Fibroblast of skin of scalp (primary cell): Measurements from ENCODE around the gene SPTBN4.
"Not testable (repeated sequence)": the region's sequence is repeated elsewhere in the genome, so short reads cannot be mapped to it uniquely, and the experiment has no call there.

Experiments used
- DNase-seq: peaks from one replicate; pipeline ENCODE4 v3.0.0-alpha.2; 2013

SPTBN4 gene

DNA sequence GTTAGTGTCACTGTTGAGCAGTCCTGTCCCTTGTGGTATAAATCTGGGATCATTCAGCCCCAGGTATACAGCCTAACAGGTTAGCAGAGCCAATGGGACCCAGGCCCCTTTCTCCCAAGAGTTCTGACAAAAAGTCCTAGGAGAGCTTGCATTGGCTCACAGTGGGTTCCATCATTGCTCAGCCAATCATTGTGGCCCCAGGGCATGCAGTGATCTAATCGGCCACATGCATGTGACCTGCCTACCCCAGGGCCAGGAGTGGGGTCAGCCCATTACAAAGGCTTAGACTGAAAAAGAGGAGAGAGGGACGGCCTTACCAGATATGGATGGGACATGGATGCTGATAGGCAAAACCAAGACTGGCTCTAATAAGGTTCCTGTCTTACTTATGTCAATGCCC is 41.1 kb downstream of the SPTBN4 start:
- DNase-seq: no peak

DNA sequence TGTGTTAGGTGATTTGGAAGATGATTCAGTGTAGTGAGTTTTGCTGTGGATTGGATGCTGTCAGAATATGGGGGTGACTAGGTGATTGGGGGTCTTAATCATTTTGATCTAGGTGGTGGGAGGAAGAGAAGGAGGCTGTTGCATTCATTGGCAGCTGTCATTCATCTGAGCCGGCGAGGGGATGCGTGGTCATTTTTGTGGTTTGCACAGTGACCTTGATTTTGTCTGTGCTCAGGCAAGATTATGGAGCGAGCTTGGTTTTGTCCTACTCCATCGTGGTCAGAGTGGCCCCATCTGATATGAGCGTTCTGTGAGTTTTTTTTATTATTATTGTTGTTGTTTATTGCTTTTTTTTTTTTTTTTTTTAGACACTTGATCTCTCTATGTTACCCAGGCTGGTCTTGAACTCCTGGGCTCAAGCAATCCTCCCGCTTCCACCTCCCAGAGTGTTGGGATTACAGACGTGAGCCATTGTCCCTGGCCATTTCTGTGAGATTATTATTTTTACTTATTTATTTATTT is 42.0 kb downstream of the SPTBN4 start:
- DNase-seq: no peak

DNA sequence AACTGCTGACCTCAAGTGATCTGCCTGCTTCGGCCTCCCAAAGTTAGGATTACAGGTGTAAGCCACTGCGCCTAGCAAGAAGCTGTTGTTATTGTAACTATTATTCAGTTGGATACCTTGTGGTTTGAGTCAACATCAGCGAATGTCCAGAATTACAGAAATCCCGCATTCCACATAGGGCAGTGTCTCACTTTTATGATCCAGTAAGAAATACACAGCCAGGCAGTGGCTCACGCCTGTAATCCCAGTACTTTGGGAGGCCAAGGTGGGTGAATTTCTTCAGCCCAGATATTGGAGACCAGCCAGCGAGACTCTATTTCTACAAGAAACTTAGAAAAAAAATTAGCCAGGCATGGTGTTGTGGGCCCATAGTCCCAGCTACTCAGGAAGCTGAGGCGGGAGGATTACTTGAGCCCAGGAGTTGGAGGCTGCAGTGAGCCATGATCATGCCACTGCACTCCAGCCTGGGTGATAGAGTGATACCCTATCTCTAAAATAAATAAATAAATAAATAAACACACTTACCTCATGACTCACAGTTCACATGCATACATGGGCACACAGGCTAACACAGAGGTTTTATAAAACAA is 43.8 kb downstream of the SPTBN4 start:
- no peak for DNase-seq

DNA sequence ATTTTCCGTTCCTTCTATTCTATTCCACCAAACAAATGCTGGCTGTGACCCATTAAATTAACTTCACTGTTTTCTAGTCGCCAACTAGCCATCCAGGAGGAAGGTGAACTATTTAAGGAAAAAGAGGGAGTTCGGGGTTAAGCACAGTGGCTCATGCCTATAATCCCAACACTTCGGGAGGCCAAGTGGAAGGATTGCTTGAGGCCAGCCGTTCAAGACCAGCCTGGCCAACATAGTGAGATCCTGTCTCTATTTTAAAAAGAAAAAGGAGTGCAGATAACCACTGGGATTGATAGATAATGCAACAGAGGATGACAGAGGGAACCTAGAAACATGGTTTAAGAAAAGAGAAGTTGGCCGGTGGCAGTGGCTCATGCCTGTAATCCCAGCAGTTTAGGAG is 44.7 kb downstream of the SPTBN4 start:
- DNase-seq: no peak

DNA sequence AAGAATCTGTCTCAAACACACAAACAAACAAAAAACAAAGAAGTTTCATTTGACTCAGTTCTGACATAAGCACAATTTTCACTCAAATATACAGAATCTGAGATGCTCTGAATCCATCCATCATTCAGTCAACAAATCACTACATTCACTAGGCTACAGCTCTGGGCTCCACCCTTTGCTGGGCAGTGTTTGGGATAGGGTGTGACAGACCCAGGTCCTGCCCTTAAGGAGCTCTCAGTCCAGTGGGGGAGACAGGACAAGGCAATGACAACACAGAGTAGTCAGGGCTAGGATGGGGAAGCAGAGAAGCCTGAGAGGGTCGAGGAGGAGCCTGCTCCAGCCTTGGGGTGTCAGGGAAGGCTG is 45.3 kb downstream of the SPTBN4 start:
- no peak for DNase-seq

DNA sequence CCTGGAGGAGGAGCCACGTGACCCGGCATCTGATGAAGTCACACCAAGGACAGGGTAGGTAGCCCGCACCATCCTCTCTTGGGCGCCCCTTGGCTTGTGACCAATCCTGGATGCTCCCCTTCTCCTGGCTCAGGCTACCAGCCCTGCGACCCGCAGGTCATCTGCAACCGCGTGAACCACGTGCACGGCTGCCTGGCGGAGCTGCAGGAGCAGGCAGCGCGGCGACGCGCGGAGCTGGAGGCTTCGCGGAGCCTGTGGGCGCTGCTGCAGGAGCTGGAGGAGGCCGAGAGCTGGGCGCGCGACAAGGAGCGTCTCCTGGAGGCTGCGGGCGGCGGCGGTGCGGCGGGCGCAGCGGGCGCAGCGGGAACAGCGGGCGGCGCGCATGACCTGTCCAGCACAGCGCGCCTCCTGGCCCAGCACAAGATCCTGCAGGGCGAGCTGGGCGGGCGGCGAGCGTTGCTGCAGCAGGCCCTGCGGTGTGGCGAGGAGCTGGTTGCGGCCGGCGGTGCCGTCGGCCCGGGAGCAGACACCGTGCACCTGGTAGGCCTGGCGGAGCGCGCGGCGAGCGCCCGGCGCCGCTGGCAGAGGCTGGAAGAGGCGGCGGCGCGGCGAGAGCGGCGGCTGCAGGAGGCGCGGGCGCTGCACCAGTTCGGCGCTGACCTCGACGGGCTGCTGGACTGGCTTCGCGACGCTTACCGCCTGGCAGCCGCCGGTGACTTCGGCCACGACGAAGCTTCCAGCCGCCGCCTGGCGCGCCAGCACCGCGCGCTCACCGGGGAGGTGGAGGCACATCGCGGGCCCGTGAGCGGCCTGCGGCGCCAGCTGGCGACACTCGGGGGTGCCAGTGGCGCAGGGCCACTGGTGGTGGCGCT is 45.9 kb downstream of the SPTBN4 start:
- DNase-seq: no peak

DNA sequence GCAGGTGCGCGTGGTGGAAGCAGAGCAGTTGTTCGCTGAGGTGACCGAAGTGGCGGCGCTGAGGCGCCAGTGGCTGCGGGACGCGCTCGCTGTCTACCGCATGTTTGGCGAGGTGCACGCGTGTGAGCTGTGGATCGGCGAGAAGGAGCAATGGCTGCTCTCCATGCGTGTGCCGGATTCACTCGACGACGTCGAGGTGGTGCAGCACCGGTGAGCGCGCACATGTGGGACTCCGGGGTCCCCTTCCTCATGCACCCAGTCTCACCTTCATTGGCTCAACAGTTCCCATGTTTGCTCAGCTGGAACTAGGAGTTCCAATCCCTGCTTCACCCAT is 46.5 kb downstream of the SPTBN4 start:
- no peak for DNase-seq

DNA sequence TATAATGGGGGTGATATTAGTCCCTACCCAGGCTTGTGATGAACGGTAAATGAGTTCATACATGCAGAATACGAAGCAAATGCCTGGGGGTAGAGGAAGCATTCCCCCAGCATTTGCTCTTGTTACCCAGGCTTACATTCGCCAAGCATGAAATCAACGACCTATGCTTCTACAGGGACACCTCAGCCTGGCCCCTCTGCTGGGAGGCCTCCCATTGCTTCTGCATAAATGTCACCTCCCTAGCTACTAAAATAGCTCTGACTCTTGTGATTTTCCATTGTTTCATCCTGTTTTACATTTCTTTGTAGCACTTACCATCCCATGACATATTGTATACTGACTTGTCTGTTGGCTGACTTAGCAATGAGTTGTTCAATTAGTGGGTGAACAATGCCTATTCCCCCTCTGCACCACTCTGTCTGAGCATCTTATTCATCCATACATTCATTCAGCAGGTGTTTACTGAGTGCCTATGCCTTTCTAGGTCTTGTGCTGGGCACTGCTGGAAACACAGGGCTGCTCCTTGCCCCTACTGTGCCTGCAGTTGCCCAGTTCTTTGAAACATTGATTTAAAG is 47.0 kb downstream of the SPTBN4 start:
- no peak for DNase-seq

DNA sequence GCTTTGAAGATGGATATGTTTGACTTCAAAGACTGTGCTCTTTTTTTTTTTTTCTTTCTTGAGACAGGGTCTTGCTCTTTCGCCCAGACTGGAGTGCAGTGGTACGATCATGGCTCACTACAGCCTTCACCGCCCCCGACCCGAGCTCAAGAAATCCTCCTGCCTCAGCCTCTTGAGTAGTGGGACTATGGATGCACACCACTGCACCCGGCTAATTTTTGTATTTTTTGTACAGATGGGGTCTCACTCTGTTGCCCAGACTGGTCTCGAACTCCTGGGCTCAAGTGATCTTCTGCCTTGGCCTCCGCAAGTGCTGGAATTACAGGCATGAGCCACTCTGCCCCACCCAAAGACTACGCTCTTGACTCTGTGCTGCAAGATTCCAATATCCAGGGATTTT is 50.4 kb downstream of the SPTBN4 start:
- DNase-seq: no peak

DNA sequence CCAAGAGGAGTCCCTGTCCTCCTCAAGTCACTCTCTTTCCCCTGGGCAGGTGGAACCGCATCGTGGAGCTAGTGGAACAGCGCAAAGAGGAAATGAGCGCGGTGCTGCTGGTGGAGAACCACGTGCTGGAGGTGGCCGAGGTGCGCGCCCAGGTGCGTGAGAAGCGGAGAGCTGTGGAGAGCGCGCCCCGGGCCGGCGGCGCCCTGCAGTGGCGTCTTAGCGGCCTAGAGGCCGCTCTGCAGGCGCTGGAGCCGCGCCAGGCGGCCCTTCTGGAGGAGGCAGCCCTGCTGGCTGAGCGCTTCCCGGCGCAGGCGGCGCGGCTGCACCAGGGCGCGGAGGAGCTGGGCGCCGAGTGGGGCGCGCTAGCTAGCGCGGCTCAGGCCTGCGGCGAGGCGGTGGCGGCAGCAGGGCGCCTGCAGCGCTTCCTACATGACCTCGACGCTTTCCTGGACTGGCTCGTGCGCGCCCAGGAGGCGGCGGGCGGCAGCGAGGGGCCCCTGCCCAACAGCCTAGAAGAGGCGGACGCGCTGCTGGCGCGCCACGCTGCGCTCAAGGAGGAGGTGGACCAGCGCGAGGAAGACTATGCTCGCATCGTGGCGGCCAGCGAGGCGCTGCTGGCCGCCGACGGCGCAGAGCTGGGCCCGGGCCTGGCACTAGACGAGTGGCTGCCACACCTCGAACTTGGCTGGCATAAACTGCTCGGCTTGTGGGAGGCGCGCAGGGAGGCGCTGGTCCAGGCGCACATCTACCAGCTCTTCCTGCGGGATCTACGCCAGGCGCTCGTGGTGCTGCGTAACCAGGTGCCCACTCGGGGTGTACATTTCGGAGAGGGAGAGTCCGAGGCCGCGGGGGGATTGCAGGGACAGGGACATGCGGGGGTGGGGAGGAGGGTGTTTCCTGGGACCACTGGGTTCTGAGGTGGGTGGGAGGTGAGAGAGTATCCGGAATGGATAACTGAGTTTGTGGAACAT is 52.8 kb downstream of the SPTBN4 start:
- DNase-seq: peak; percentile 43

DNA sequence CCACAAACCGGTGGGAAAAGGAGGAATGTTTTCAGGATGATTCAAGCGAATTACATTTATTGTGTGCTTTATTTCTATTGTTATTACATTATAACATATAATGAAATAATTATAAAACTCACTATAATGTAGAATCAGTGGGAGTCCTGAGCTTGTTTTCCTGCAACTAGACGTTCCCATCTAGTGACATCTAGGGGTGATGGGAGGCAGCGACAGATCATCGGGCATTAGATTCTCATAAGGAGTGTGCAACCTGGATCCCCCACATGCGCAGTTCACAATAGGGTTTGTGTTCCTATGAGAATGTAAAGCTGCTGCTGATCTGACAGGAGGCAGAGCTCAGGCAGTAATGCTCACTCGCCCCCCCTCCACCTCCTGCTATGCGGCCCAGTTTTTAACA is 54.5 kb downstream of the SPTBN4 start:
- DNase-seq: peak; percentile 30

DNA sequence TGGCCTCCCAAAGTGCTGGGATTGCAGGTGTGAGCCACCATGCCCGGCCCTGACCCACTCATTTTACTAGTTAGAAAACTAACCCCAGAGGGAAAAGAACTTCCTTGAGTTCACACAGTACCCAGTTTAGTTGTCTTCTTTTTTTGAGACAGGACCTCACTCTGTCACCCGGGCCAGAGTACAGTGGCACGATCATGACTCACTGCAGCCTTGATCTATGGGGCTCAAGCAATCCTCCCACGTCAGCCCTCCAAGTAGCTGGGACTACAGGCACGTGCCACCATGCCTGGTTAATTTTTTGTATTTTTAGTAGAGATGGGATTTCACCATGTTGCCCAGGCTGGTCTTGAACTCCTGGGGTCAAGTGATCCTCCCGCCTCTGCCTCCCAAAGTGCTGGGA is 55.1 kb downstream of the SPTBN4 start:
- not testable (repeated sequence) for DNase-seq

DNA sequence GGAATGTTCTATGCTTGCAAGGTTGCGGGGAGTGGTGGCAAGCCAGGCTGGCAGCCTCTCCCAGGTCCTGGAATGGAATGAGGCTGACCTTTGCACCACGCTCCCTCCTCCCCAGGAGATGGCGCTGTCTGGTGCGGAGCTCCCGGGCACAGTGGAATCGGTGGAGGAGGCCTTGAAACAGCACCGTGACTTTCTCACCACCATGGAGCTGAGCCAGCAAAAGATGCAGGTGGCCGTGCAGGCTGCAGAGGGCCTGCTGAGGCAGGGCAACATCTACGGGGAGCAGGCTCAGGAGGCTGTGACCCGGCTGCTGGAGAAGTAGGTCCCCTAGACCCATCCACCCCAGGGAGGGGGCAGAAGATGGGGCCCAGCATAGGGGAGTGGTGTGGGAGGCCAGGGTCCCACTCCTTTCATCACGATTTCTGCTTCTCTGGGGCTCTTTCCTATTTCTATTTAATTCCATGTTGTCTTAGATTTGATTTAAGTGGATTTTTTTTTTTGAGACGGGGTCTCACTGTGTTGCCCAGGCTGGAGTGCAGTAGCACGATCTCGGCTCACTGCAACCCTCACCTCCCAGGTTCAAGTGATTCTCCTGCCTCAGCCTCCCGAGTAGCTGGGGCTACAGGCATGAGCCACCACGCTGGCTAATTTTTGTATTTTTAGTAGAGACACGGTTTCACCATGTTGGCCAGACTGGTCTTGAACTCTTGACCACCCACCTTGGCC is 56.7 kb downstream of the SPTBN4 start:
- peak; percentile 46 for DNase-seq

DNA sequence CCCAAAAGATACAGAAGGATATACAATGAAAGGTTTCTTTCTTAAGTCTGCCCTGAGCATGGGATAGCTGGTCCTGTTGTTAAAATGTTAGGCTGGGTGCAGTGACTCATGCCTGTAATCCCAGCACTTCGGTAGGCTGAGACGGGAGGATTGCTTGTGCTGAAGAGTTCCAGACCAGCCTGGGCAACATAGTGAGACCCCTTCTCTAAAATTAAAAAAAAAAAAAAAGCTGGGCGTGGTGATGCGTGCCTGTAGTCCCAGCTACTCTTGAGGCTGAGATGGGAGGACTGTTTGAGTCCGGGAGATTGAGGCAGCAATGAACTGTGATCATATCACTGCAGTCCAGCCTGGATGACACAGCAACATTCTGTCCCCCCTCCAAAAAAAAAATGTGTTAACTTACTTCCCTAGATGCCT is 57.3 kb downstream of the SPTBN4 start:
- no peak for DNase-seq

DNA sequence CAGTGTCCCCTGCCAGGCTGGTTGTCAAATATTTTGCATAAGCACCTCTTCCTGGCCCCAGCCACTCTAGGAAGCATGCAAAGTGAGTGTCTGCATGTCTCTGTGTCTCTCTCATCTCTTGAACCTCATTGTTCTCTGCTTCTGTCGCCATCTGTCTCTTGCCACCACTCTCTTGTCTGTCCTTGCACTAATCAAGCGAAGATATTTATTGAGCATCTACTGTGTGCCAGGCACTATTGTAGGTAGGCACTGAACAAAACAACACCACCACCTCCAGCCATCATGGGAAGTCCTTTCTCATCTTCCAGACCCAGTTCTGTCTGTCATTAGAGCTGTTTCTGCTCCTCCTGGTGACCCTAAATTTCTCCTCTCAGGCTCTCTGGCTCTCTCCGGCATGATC is 57.9 kb downstream of the SPTBN4 start:
- no peak for DNase-seq

DNA sequence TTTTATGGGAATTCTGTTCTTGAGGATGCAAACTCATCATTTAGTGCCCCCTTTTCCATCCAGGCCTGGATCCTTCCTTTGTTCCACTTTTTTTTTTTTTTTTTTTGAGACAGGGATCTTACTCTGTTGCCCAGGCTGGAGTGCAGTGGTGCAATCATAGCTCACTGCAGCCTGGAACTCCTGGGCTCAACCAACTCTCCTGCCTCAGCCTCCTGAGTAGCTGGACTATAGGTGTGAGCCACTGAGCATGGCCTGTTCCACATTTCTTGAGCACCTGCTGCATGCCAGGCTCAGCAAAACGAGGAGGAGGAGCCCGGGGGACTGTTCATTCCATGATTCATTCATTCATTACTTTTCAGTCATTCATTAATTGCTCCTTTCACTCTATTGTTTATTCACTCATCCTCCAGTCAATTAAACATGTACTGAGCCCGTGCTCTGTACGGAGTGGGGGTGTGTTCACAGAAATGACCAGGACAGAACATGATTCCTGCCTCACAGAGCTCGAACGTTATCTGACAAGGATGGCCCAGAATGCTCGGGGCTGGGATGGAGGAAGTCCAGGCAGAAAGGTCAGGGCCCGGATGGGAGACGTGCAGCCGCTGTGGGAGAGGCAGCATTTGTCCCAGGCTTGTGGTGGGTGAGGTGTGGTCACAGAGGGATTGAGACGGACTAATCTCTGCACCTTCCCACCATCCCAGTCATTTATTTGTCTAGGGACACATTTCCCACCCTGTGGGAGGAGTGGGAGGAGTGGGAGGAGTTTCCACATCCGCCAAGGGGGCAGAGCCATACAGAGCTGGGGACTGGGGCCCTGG is 58.6 kb downstream of the SPTBN4 start:
- no peak for DNase-seq

DNA sequence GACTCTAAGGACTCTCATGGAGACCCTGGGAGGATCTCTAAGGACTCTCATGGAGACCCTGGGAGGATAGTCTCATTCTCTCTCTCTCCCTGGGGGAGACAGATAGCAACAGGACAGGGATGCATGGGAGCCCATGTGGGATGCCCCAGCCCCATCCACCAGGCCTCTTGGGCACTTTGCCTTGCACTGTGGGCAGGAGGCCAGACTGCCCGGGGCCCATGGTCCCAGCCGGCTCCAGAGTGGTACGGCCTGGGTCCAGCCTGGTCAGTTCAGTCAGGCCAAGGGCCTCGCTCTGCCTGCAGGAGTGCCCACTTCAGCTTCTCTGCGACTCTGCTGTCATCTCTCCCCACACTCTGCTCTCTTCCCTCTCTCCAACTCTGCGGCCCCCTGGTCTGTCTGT is 61.3 kb downstream of the SPTBN4 start:
- DNase-seq: no peak

DNA sequence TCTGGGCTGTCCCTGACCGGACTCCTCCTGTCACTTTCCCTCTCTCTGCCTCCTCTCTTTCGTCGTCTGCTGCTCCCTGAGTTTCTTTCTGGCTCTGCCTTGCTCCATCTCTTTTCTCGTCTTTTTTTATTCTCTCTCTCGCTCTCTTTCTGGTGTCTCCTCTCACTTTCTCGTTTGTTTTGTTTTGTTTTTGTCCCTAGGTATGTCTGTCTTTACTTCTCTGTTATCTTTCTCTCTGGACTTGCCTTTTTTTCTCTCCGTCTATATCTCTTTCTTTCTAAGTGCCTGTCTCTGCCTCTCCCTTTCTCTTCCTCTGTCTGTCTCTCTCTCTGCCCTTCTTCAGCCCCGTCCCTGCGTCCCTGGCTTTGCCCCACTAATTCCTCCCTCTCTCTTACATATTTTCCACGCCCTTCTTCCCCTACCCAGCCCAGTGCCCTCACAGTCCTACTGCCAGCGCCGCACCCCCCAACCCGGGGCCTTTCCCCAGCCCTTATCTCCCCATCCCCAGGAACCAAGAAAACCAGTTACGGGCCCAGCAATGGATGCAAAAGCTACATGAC is 61.8 kb downstream of the SPTBN4 start:
- no peak for DNase-seq

DNA sequence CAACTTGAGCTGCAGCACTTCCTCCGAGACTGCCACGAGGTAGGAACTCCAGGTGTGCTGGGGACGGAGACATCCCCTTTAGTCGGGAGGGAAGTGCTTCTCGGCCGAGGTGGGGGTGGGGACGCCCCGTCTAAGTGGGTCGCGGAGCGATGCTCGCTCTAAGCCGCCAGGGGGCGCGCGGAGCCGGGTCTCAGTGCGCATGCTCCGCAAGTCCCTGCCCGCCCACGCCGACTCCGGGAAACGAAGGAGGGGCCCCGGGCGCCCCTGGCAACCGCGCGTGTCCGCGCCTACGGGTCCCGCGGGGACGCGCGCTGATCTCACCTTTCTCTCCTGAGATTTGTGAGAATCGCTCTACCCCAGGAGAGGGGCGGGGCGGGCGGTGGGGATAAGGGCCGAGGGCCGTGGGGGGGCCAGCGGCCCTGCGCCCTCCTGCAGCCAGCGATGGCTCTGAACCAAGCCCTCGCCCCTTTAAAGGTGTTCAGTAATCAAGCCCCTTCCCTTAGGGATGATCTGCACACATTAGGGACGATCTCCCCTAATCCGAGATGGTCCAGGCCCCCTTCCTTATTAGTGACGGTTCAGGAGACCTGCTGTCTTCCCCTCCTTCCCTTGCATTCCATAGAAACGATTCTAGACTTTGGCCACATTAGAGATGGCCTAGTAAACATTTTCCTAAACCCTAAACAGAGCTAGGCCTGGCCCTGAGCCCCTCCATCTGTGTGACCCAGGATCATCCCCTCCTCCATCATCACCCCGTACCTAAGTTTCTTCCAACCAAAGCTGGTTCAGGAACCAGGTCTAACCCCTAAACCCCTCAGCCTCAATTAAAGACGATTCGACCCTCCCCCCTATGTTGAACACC is 62.5 kb downstream of the SPTBN4 start:
- peak; percentile 73 for DNase-seq
